H1 (cell line): ENCODE data around the gene LINC01488. TPM values are rescaled to one million over a fixed set of nuclear protein-coding genes. Genes with fewer than 3 reads are reported as not detected.

ENCODE experiments used
- CTCF ChIA-PET: fragments of 300-600 bp; sonication (Branson Sonifier 250); formaldehyde crosslinking; loops from one replicate; lab custom pipeline; 2021; ENCODE audit not compliant: partially characterized antibody; lab: Charles Lee
- POLR2A ChIA-PET: fragments of 300-600 bp; sonication (Branson Sonifier 250); formaldehyde crosslinking; loops from one replicate; lab custom pipeline; 2021; ENCODE audit warnings: inconsistent platforms; ENCODE audit not compliant: partially characterized antibody; lab: Charles Lee
- DNase-seq, 2 experiments: peaks; one replicate each; pipeline versions ENCODE4 v3.0.0 to v3.0.0-alpha.2; 2010 to 2022; ENCODE audit warnings: low spot score in 2 of 2, low read depth in 1 of 2, mixed read lengths in 1 of 2
- FAIRE-seq: peaks from 2 replicates; lab custom pipeline; 2011; peaks lifted over from hg19 to GRCh38; lab: Jason Lieb, UNC
- H2AFZ ChIP-seq: 2 replicates; pipeline ENCODE4 v1.8.1; 2012; ENCODE audit warnings: low read length, inconsistent platforms
- H2AK5ac ChIP-seq: 2 replicates; pipeline ENCODE4 v1.6.1; 2013; ENCODE audit warnings: low read depth, low read length
- H2BK120ac ChIP-seq: replicated peaks from 2 replicates; pipeline ENCODE3; 2013; ENCODE audit warnings: low read depth, low read length, inconsistent platforms
- H2BK12ac ChIP-seq: 2 replicates; pipeline ENCODE4 v1.6.1; 2013; ENCODE audit warnings: low read depth, low read length
- H2BK15ac ChIP-seq: 2 replicates; pipeline ENCODE4 v1.6.1; 2013; ENCODE audit warnings: low read length
- H2BK20ac ChIP-seq: 2 replicates; pipeline ENCODE4 v1.6.1; 2013; ENCODE audit warnings: low read length
- H2BK5ac ChIP-seq: 2 replicates; pipeline ENCODE4 v1.6.1; 2013; ENCODE audit warnings: low read depth, low read length
- H3K14ac ChIP-seq: 2 replicates; pipeline ENCODE4 v1.6.1; 2013; ENCODE audit warnings: inconsistent platforms; ENCODE audit not compliant: insufficient read length
- H3K18ac ChIP-seq: 2 replicates; pipeline ENCODE4 v1.6.1; 2013; ENCODE audit warnings: low read length; ENCODE audit errors: extremely low read depth
- H3K23ac ChIP-seq: 2 replicates; pipeline ENCODE4 v1.6.1; 2013; ENCODE audit warnings: inconsistent platforms; ENCODE audit not compliant: insufficient read length
- H3K23me2 ChIP-seq: 2 replicates; pipeline ENCODE4 v1.6.1; 2013; ENCODE audit warnings: low read depth, low read length
- H3K27ac ChIP-seq: 2 replicates; pipeline ENCODE4 v1.6.1; 2011; ENCODE audit warnings: low read depth, low read length, inconsistent platforms
- H3K27me3 ChIP-seq, 4 experiments: replicated peaks in 1 of 4; 1 replicate in 1 of 4; 2 replicates in 3 of 4; pipeline versions ENCODE4 v1.6.1 to v1.8.1; 2011 to 2013; ENCODE audit warnings: low read length in 3 of 4, mild to moderate bottlenecking in 3 of 4, inconsistent platforms in 2 of 4, mixed read lengths in 2 of 4, moderate library complexity in 1 of 4; ENCODE audit not compliant: control insufficient read depth in 3 of 4, insufficient read depth in 3 of 4; ENCODE audit errors: extremely low read depth in 1 of 4
- H3K36me3 ChIP-seq, 4 experiments: 2 replicates each; pipeline versions ENCODE4 v1.6.1 to v1.8.1; 2011 to 2013; ENCODE audit warnings: mild to moderate bottlenecking in 4 of 4, low read length in 3 of 4, moderate library complexity in 2 of 4, control low read depth in 1 of 4, inconsistent platforms in 1 of 4; ENCODE audit not compliant: insufficient read depth in 4 of 4, control insufficient read depth in 2 of 4
- H3K4ac ChIP-seq: replicated peaks from 2 replicates; pipeline ENCODE3; 2013; ENCODE audit warnings: low read length, low read depth, mixed read lengths, inconsistent platforms; ENCODE audit not compliant: insufficient read length
- H3K4me1 ChIP-seq, 4 experiments: replicated peaks in 1 of 4; 1 replicate in 1 of 4; 2 replicates in 3 of 4; pipeline versions ENCODE4 v1.6.1 to v1.8.1; 2011 to 2013; ENCODE audit warnings: low read length in 3 of 4, inconsistent platforms in 2 of 4, mixed read lengths in 1 of 4; ENCODE audit not compliant: insufficient read depth in 4 of 4, control insufficient read depth in 3 of 4
- H3K4me2 ChIP-seq, 2 experiments: 2 replicates each; pipeline versions ENCODE4 v1.6.1 to v1.8.1; 2011 to 2013; ENCODE audit warnings: low read depth in 2 of 2, low read length in 2 of 2, control low read depth in 1 of 2, inconsistent platforms in 1 of 2, mild to moderate bottlenecking in 1 of 2; ENCODE audit not compliant: insufficient read depth in 1 of 2
- H3K4me3 ChIP-seq, 4 experiments: fragments of 200-600, 300-600 bp in 1 of 4; sonication (generic), shearing (Covaris generic), sonication (Bioruptor Twin) in 1 of 4; 2 replicates each; pipeline versions ENCODE4 v1.5.1 to v1.8.1; 2011 to 2016; ENCODE audit warnings: low read length in 4 of 4, low read depth in 3 of 4, control low read depth in 2 of 4, inconsistent platforms in 2 of 4, mild to moderate bottlenecking in 2 of 4, mixed read lengths in 1 of 4, moderate library complexity in 1 of 4; ENCODE audit not compliant: insufficient read depth in 2 of 4; ENCODE audit errors: extremely low read depth in 1 of 4
- H3K56ac ChIP-seq: replicated peaks from 2 replicates; pipeline ENCODE3; 2013; ENCODE audit warnings: low read depth, mild to moderate bottlenecking, mixed read lengths, low read length, inconsistent platforms; ENCODE audit not compliant: insufficient read length
- H3K79me1 ChIP-seq: 2 replicates; pipeline ENCODE4 v1.6.1; 2013; ENCODE audit warnings: low read depth, low read length, control low read depth
- H3K79me2 ChIP-seq, 2 experiments: 2 replicates each; pipeline versions ENCODE4 v1.6.1 to v1.8.1; 2012 to 2013; ENCODE audit warnings: low read length in 2 of 2, mild to moderate bottlenecking in 2 of 2, inconsistent platforms in 1 of 2; ENCODE audit not compliant: insufficient read depth in 2 of 2, control insufficient read depth in 1 of 2
- H3K9ac ChIP-seq, 4 experiments: replicated peaks in 1 of 4; 1 replicate in 1 of 4; 2 replicates in 3 of 4; pipeline versions ENCODE4 v1.6.1 to v1.8.1; 2011 to 2013; ENCODE audit warnings: low read depth in 3 of 4, low read length in 3 of 4, control low read depth in 2 of 4, mild to moderate bottlenecking in 2 of 4, moderate library complexity in 2 of 4, inconsistent platforms in 1 of 4; ENCODE audit errors: extremely low read depth in 1 of 4
- H3K9me3 ChIP-seq, 2 experiments: 2 replicates each; pipeline versions ENCODE4 v1.6.1 to v1.8.1; 2012 to 2013; ENCODE audit warnings: mild to moderate bottlenecking in 2 of 2, moderate library complexity in 2 of 2, control low read depth in 1 of 2, inconsistent platforms in 1 of 2, low read depth in 1 of 2, low read length in 1 of 2, mixed read lengths in 1 of 2; ENCODE audit not compliant: insufficient read depth in 2 of 2
- H4K20me1 ChIP-seq, 2 experiments: replicated peaks in 1 of 2; 2 replicates each; pipeline versions ENCODE3 to v1.8.1; 2011 to 2013; ENCODE audit warnings: inconsistent platforms in 2 of 2, low read length in 2 of 2, mild to moderate bottlenecking in 1 of 2; ENCODE audit not compliant: insufficient read depth in 2 of 2, control insufficient read depth in 1 of 2
- H4K5ac ChIP-seq: 2 replicates; pipeline ENCODE4 v1.6.1; 2013; ENCODE audit warnings: low read length, low read depth, mixed read lengths, inconsistent platforms; ENCODE audit not compliant: insufficient read length
- H4K8ac ChIP-seq: 2 replicates; pipeline ENCODE4 v1.8.0; 2013; ENCODE audit warnings: mild to moderate bottlenecking, moderate library complexity, low read length, inconsistent platforms; ENCODE audit not compliant: insufficient read depth; ENCODE audit errors: extremely low read depth
- H4K91ac ChIP-seq: replicated peaks from 2 replicates; pipeline ENCODE3; 2013; ENCODE audit warnings: low read length, mixed read lengths, inconsistent platforms; ENCODE audit not compliant: insufficient read length
- TCF12 ChIP-seq: IDR thresholded peaks from 2 replicates; pipeline ENCODE4 v1.6.1; 2011; ENCODE audit warnings: low read depth, mild to moderate bottlenecking, low read length
- WGBS, 2 experiments: shearing (Covaris generic) in 1 of 2; methylation state at CpG; one replicate each; pipeline versions ENCODE4 v1.1.6 to v1.1.7; 2013 to 2015; ENCODE audit warnings: low lambda C conversion rate in 2 of 2, mixed read lengths in 2 of 2, inconsistent platforms in 1 of 2, low coverage in 1 of 2, missing lambda C conversion rate in 1 of 2; ENCODE audit not compliant: insufficient replicate concordance in 2 of 2, insufficient coverage in 1 of 2, insufficient read length in 1 of 2; ENCODE audit errors: extremely low coverage in 1 of 2, missing lambda C conversion rate in 1 of 2; 5-methylcytosine and 5-hydroxymethylcytosine counted together
- polyA plus RNA-seq, 7 experiments: library from polyadenylated mRNA; depleted of rRNA in 3 of 7; stranded (reverse) in 5 of 7; unstranded in 2 of 7; fragments of >200 nt in 5 of 7; fragments of 200-250 nt in 2 of 7; gene quantifications; 1 replicate in 5 of 7; 2 replicates in 1 of 7; 4 replicates in 1 of 7; pipeline versions ENCODE4 v1.2.1 to v1.2.3, GENCODE V29; 2011 to 2013; ENCODE audit warnings: missing spikeins in 2 of 7, mixed read lengths in 2 of 7
- total RNA-seq: library from RNA; stranded (reverse); fragmentation: NEBNext Ultra II Directional; extraction: Animal tissue kit (Norgen Biotek cat#: 25700); gene quantifications from 2 replicates; pipeline ENCODE4 v1.2.1, GENCODE V29; 2021
- TF ChIP-seq, protein P1 (sequence below): IDR thresholded peaks from 2 replicates; pipeline ENCODE4 v1.6.1; 2012; ENCODE audit warnings: inconsistent platforms

LINC01488 gene
- total and polyA plus RNA-seq, 2 of the 8 experiments (the other 6 are each of a cell fraction or from before 2014, with no cell fraction given) = not detected

DNA sequence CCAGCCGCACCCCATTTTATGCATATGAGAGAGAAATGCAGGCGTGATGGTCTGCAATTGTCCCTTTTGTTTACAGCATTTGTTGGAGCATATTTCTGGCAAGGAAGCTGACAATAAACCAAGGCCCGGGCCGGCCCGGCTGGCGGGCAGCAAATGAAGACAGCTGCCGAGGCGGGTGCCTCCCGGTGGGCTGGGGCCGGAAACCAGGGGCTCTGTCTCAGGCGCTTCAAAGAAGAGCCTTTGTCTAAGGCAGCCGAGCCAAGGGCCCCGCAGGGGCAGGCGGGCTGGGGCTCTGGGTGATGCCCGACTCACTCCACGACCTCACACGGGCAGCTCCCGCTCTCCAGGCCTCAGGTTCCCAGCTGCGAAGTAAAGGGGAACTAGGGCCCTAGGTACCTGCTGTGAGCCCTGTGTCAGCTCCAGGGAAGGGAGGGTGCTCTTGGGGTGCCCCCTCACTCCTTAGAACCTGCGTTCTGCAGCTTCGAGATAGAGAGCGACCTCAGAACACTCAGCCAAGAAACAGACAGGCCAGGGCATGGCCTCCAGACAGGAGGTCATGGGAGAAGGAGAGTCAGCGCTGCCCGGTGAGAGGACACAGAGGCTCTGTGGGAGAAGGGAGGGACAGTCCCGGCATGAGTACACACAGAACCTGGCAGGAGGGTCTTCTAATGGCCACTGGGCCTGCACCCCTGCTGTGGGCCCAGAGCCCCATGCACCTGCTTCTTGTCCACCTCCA, 2.4 kb downstream of the LINC01488 start:
- no peak overlapping the region for H2AFZ ChIP-seq
- no peak overlapping the region for H3K14ac ChIP-seq
- peaks cover 0 to 13% (median 4%) of the 10 kb centered on the region in 4 experiments; a peak in 4 of 7 replicates for H3K4me1 ChIP-seq
- H4K20me1 ChIP-seq = no peaks in the 10 kb centered on the region
- H3K9me3 ChIP-seq = no peaks in the 10 kb centered on the region
- no peak overlapping the region for H3K4me2 ChIP-seq
- H2BK120ac ChIP-seq = no peak overlapping the region
- H4K91ac ChIP-seq = peak overlapping the region; percentile 1
- H3K79me2 ChIP-seq = no peaks in the 10 kb centered on the region
- H3K27ac ChIP-seq = no peak overlapping the region
- peak overlapping the region; percentile 19; the same call in 1 of the 2 replicates for H2BK12ac ChIP-seq
- H3K23ac ChIP-seq = no peak overlapping the region
- no peak overlapping the region for H3K4me3 ChIP-seq
- peak overlapping the region; percentile 52; the same call in 1 of the 2 replicates for H2BK5ac ChIP-seq
- H4K5ac ChIP-seq = no peak overlapping the region
- H3K79me1 ChIP-seq = no peaks in the 10 kb centered on the region
- no peak overlapping the region for H2AK5ac ChIP-seq
- H3K23me2 ChIP-seq = peaks cover 7% of the 10 kb centered on the region; the same call in 1 of the 2 replicates
- TF ChIP-seq, protein P1, sequence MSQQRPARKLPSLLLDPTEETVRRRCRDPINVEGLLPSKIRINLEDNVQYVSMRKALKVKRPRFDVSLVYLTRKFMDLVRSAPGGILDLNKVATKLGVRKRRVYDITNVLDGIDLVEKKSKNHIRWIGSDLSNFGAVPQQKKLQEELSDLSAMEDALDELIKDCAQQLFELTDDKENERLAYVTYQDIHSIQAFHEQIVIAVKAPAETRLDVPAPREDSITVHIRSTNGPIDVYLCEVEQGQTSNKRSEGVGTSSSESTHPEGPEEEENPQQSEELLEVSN = 0 out of 2 replicates have a peak, but pooled peaks have one; percentile 11
- no peak for TF ChIP-seq TCF12
- TF ChIP-seq, all 59 proteins: peak for 1
- Histone ChIP-seq H3K56ac (no peak overlapping the region), H4K8ac (no peak overlapping the region; the same call in 1 of the 2 replicates), H3K36me3 (no peaks in the 10 kb centered on the region), H3K4ac (no peak overlapping the region), H2BK15ac (0 out of 2 replicates have a peak overlapping the region, but pooled peaks have one; percentile 46), H2BK20ac (peak overlapping the region; percentile 87), H3K9ac (no peak overlapping the region), H3K27me3 (no peaks in the 10 kb centered on the region; a peak in 2 of 7 replicates), H3K18ac (0 out of 2 replicates have a peak overlapping the region, but pooled peaks have one; percentile 71)
- 81% methylated on average over 21 of the region's 25 CpGs; no CpG with 5 or more reads in 1 of the 2 experiments for WGBS, 2 experiments
- CTCF ChIA-PET = interaction anchor here (0.6 to 1.3 kb wide), 3 partner anchors 16 to 382 kb away, joined by 3 read pairs; no protein-coding TSS in a partner anchor
- DNase-seq = no peak
- POLR2A ChIA-PET = interaction anchor here (1.2 to 2.0 kb wide), 3 partner anchors 16 to 158 kb away, joined by 3 to 8 read pairs (median 3); no protein-coding TSS in a partner anchor
- no peak for FAIRE-seq
